Stomach (tissue), 4 donors: ENCODE measurements around the gene SIN3B.

Source experiments
- CTCF ChIP-seq, 7 experiments: fragments of 450-650 bp in 4 of 7; fragments of 200-600 bp in 3 of 7; sonication (generic) in 3 of 7; IDR thresholded peaks; one replicate each; pipeline ENCODE4 v1.5.1; 2016 to 2019; ENCODE audit warnings: antibody characterized with exemption in 7 of 7, control low read depth in 2 of 7, mild to moderate bottlenecking in 1 of 7
- POLR2AphosphoS5 ChIP-seq, 3 donors: sonication (generic); formaldehyde crosslinking; IDR thresholded peaks; one replicate each; pipeline ENCODE4 v1.6.1; 2016; ENCODE audit warnings: antibody characterized with exemption in 3 of 3

- TF ChIP-seq CTCF (IDR thresholded peaks at IDR 0.05) (no peak), POLR2AphosphoS5 (IDR thresholded peaks at IDR 0.05) (no peak)
Measured at GRCh38 chr19:16895467-16896145, 66.4 kb downstream of the SIN3B start.
